ENCODE results near the gene PREP. TPM values are rescaled to one million over a fixed set of nuclear protein-coding genes. Genes with fewer than 3 reads are reported as not detected.

The PREP gene
- total RNA-seq, 1 donor from 2014 or later: 25.2 TPM

DNA sequence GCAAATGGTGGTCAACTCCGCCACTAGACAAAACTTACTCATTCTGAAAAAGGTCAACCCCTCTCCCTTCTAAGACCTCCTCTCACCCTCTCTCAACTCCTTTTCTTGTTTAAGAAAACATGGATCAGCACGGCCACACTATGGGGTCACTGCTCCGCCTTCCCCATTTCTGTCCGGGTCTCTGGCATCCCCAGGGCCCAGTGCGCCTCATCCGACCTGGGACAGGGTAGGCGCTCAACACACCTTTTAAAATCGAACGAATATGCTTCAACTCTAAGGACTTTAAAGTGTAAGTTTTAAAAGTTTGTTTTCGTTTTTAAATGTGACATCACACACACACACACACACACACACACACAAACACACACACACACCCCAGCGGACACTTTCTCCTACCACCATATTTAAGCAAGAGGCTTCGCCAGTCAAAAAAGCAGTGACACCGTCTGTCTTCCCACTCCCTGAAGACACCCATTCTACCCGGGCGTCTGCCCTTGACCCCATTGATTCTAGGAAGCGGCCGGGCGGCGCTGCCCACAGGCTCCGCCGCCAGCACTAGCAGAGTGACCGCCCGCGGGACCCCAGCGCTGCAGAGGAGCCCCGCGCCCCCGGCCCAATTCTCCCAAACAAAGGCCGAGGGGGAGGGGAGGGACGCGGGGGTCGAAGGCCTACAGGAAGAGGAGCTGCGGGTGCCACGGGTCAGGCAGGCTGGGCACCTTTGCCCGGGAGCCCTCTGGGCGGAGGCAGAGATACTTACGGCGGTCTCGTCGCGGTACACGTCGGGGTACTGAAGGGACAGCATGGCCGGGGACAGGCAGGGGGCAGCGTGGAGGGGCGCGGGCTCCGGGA is 568 bp downstream of the PREP start:
- H3K4me1 ChIP-seq: peaks cover 59% of the 10 kb centered on the region
- intact Hi-C loops (cut with micrococcal nuclease): no loop called here
- TF ChIP-seq CTCF (IDR thresholded peaks at IDR 0.05; ENCODE audit: borderline replicate concordance): no peak
- peak overlapping the region; percentile 93 for H3K4me3 ChIP-seq
- no peaks in the 10 kb centered on the region for H3K9me3 ChIP-seq (replicated peaks)
- H3K27ac ChIP-seq (replicated peaks): peak overlapping the region; percentile 92
- no peaks in the 10 kb centered on the region for H3K36me3 ChIP-seq
- no peaks in the 10 kb centered on the region for H3K27me3 ChIP-seq (ENCODE audit: low read depth)
- no peak for DNase-seq

- no peak for TF ChIP-seq CTCF (IDR thresholded peaks at IDR 0.05; ENCODE audit: borderline replicate concordance)
- no peak for DNase-seq
- Histone ChIP-seq H3K9me3 (replicated peaks) (no peaks in the 10 kb centered on the region), H3K36me3 (peaks cover under 1% of the 10 kb centered on the region), H3K4me1 (peaks cover 59% of the 10 kb centered on the region), H3K4me3 (peak overlapping the region; percentile 93), H3K27ac (replicated peaks) (no peak overlapping the region), H3K27me3 (ENCODE audit: low read depth) (no peaks in the 10 kb centered on the region)
- intact Hi-C loops (cut with micrococcal nuclease): no loop called here
Observed at GRCh38 chr6:105401247-105402089, 1.4 kb downstream of the PREP start.

GRCh38 chr6:105400501-105400900 is 2.4 kb downstream of the PREP start:
- intact Hi-C loops (cut with micrococcal nuclease): no loop called here

GRCh38 chr6:105398859-105399258 is 4.0 kb downstream of the PREP start:
- H3K27ac ChIP-seq (replicated peaks): no peak overlapping the region
- no peaks in the 10 kb centered on the region for H3K27me3 ChIP-seq (ENCODE audit: low read depth)
- H3K4me1 ChIP-seq: peaks cover 56% of the 10 kb centered on the region
- no peak overlapping the region for H3K4me3 ChIP-seq
- DNase-seq: no peak
- no peaks in the 10 kb centered on the region for H3K9me3 ChIP-seq (replicated peaks)
- TF ChIP-seq CTCF (IDR thresholded peaks at IDR 0.05; ENCODE audit: borderline replicate concordance): no peak
- H3K36me3 ChIP-seq: peaks cover 16% of the 10 kb centered on the region
- intact Hi-C loops (cut with micrococcal nuclease): no loop called here

More at GRCh38 chr6:105400501-105400900, 2.4 kb downstream of the PREP start:
- H3K27me3 ChIP-seq (ENCODE audit: low read depth): no peaks in the 10 kb centered on the region
- H3K27ac ChIP-seq (replicated peaks): no peak overlapping the region
- no peak for TF ChIP-seq CTCF (IDR thresholded peaks at IDR 0.05; ENCODE audit: borderline replicate concordance)
- no peaks in the 10 kb centered on the region for H3K9me3 ChIP-seq (replicated peaks)
- no peak for DNase-seq
- H3K36me3 ChIP-seq: peaks cover 10% of the 10 kb centered on the region
- H3K4me1 ChIP-seq: peaks cover 59% of the 10 kb centered on the region
- no peak overlapping the region for H3K4me3 ChIP-seq

DNA sequence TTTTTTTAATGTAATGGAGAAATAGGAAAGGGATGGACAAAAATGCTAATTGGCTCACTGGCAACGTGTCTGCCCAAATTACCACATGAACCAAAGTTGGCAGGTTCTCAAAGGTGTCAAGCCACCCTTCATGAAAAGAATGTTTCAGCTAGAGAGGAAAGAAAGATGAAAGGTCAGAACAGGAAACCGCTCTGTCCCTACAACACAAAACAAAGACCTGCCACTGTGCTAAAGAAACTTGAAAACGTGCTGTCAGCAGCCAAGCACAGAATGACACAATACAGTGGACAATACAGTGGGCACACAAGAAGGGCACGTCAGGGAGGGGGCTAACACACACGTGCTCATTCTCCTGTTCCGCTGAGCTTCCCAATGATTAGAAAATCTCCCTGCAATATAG is 4.9 kb downstream of the PREP start:
- no peak for DNase-seq
- H3K27me3 ChIP-seq (ENCODE audit: low read depth): no peaks in the 10 kb centered on the region
- H3K36me3 ChIP-seq: peaks cover 16% of the 10 kb centered on the region
- peaks cover 48% of the 10 kb centered on the region for H3K4me1 ChIP-seq
- intact Hi-C loops (cut with micrococcal nuclease): no loop called here
- no peak overlapping the region for H3K27ac ChIP-seq (replicated peaks)
- H3K9me3 ChIP-seq (replicated peaks): no peaks in the 10 kb centered on the region
- no peak overlapping the region for H3K4me3 ChIP-seq
- TF ChIP-seq CTCF (IDR thresholded peaks at IDR 0.05; ENCODE audit: borderline replicate concordance): no peak
